HCT116 (cell line): ENCODE results near the gene GATA3. TPM values are rescaled to one million over a fixed set of nuclear protein-coding genes. Genes with fewer than 3 reads are reported as not detected.

ENCODE experiments used
- ATAC-seq: fragments of 200-7000 bp; cut with Tn5 transposase; 2 replicates; pipeline ENCODE4 v1.9.1; 2020; ENCODE audit warnings: mild to moderate bottlenecking, moderate library complexity
- BruUV-seq: library from RNA; stranded (reverse); fragments of 400-500 nt; replicated peaks from 2 replicates; lab custom pipeline; 2021; lab: Mats Ljungman, UMichigan
- CTCF ChIA-PET: fragments of 300-600 bp; sonication (Branson Sonifier 250); formaldehyde crosslinking; loops from one replicate; lab custom pipeline; 2021; ENCODE audit warnings: antibody characterized with exemption; lab: Charles Lee
- POLR2A ChIA-PET: fragments of 300-600, 350-600 bp; sonication (Branson Sonifier 250); formaldehyde crosslinking; loops from one replicate; lab custom pipeline; 2021; ENCODE audit warnings: antibody characterized with exemption; lab: Charles Lee
- RAD21 ChIA-PET, 2 experiments: fragments of 300-600 bp; sonication (Branson Sonifier 250); formaldehyde crosslinking; loops; one replicate each; lab custom pipeline; 2023; ENCODE audit warnings: low total read pairs in 2 of 2; ENCODE audit not compliant: uncharacterized antibody in 2 of 2, unreplicated experiment in 2 of 2, low non-redundant PET in 1 of 2; lab: Charles Lee
- DNase-seq: peaks from one replicate; pipeline ENCODE4 v3.0.0-alpha.2; 2010; ENCODE audit warnings: low read depth, low spot score
- H2AFZ ChIP-seq: fragments of 200-600 bp; shearing (Covaris generic), sonication (generic); 2 replicates; pipeline ENCODE4 v1.6.1; 2017; ENCODE audit warnings: low read depth, mixed run types, mixed read lengths, antibody characterized with exemption, low read length; ENCODE audit not compliant: poor library complexity, severe bottlenecking
- H3K27ac ChIP-seq: 2 replicates; pipeline ENCODE4 v1.5.1; 2012; ENCODE audit warnings: low read depth, low read length
- H3K27me3 ChIP-seq: fragments of 200-600 bp; sonication (generic); 2 replicates; pipeline ENCODE4 v1.6.1; 2016; ENCODE audit warnings: mixed run types, low read length, mixed read lengths; ENCODE audit not compliant: insufficient read depth
- H3K36me3 ChIP-seq, 2 experiments: fragments of 200-500 bp in 1 of 2; fragments of 200-600 bp in 1 of 2; sonication (Bioruptor generic) in 1 of 2; sonication (generic) in 1 of 2; 2 replicates each; pipeline versions ENCODE4 v1.5.1 to v1.6.1; 2014 to 2016; ENCODE audit warnings: low read length in 2 of 2, inconsistent platforms in 1 of 2, mixed read lengths in 1 of 2, mixed run types in 1 of 2; ENCODE audit not compliant: insufficient read depth in 2 of 2, control insufficient read depth in 1 of 2
- H3K4me1 ChIP-seq, 2 experiments: fragments of 200-600 bp in 1 of 2; sonication (generic) in 1 of 2; 2 replicates each; pipeline versions ENCODE4 v1.5.1 to v1.6.1; 2012 to 2017; ENCODE audit warnings: low read length in 2 of 2, inconsistent platforms in 1 of 2, mild to moderate bottlenecking in 1 of 2, mixed read lengths in 1 of 2, mixed run types in 1 of 2, moderate library complexity in 1 of 2; ENCODE audit not compliant: insufficient read depth in 2 of 2, control insufficient read depth in 1 of 2
- H3K4me2 ChIP-seq: fragments of 200-600 bp; sonication (generic); 2 replicates; pipeline ENCODE4 v1.6.1; 2017; ENCODE audit warnings: mixed run types, low read length, mixed read lengths
- H3K4me3 ChIP-seq, 2 experiments: fragments of 200-600 bp in 1 of 2; sonication (generic) in 1 of 2; replicated peaks in 1 of 2; 2 replicates each; pipeline ENCODE4 v1.5.1; 2011 to 2016; ENCODE audit warnings: low read length in 2 of 2, control low read depth in 1 of 2, low read depth in 1 of 2, mild to moderate bottlenecking in 1 of 2, mixed read lengths in 1 of 2, mixed run types in 1 of 2
- H3K79me2 ChIP-seq: fragments of 200-600 bp; sonication (generic); 2 replicates; pipeline ENCODE4 v1.6.1; 2017; ENCODE audit warnings: mild to moderate bottlenecking, mixed run types, low read length, moderate library complexity, mixed read lengths; ENCODE audit not compliant: insufficient read depth
- H3K9ac ChIP-seq: fragments of 200-600 bp; sonication (generic); 2 replicates; pipeline ENCODE4 v1.6.1; 2016; ENCODE audit warnings: low read length, mixed read lengths
- H3K9me2 ChIP-seq: fragments of 200-600 bp; sonication (generic), shearing (Covaris generic); 2 replicates; pipeline ENCODE4 v1.6.1; 2017; ENCODE audit warnings: mixed run types, mild to moderate bottlenecking, moderate library complexity; ENCODE audit not compliant: insufficient read depth
- H3K9me3 ChIP-seq, 2 experiments: fragments of 200-500 bp in 1 of 2; fragments of 200-600 bp in 1 of 2; sonication (Bioruptor generic) in 1 of 2; sonication (generic) in 1 of 2; 2 replicates each; pipeline ENCODE4 v1.6.1; 2014 to 2017; ENCODE audit warnings: low read length in 2 of 2, mixed read lengths in 2 of 2, inconsistent platforms in 1 of 2, low read depth in 1 of 2, mild to moderate bottlenecking in 1 of 2, mixed run types in 1 of 2, moderate library complexity in 1 of 2; ENCODE audit not compliant: control insufficient read depth in 1 of 2, insufficient read depth in 1 of 2
- H4K20me1 ChIP-seq: fragments of 200-600 bp; sonication (generic), shearing (Covaris generic); 2 replicates; pipeline ENCODE4 v1.6.1; 2017; ENCODE audit warnings: mixed run types, mild to moderate bottlenecking, moderate library complexity; ENCODE audit not compliant: insufficient read depth
- CEBPB ChIP-seq: IDR thresholded peaks from 2 replicates; pipeline ENCODE4 v1.6.1; 2012; ENCODE audit warnings: low read depth
- RAD21 ChIP-seq: IDR thresholded peaks from 2 replicates; pipeline ENCODE4 v1.6.1; 2012; ENCODE audit warnings: low read depth, mild to moderate bottlenecking
- TCF7L2 ChIP-seq: IDR thresholded peaks from 2 replicates; pipeline ENCODE4 v1.7.0; 2011; ENCODE audit warnings: borderline replicate concordance, inconsistent platforms; ENCODE audit not compliant: insufficient read depth, insufficient read length; ENCODE audit errors: extremely low read depth
- YY1 ChIP-seq: IDR thresholded peaks from 2 replicates; pipeline ENCODE4 v1.6.1; 2011; ENCODE audit warnings: low read length, low read depth, moderate library complexity, mild to moderate bottlenecking; ENCODE audit not compliant: insufficient replicate concordance; ENCODE audit errors: extremely low read depth
- ZNF274 ChIP-seq: fragments of 200-500 bp; sonication (Bioruptor generic); IDR thresholded peaks from 2 replicates; pipeline ENCODE4 v1.6.1; 2014; ENCODE audit warnings: mild to moderate bottlenecking, low read depth, low read length, inconsistent platforms
- intact Hi-C: fragments of 100-400 bp; cut with micrococcal nuclease; formaldehyde crosslinking; loops from 2 replicates; pipeline ENCODE4 v1.10.0; 2022
- total RNA-seq: library from RNA; stranded (reverse); gene quantifications from one replicate; pipeline ENCODE4 v1.2.1, GENCODE V29; 2021; ENCODE audit not compliant: unreplicated experiment
- TF ChIP-seq, protein P1 (sequence below): IDR thresholded peaks from 2 replicates; pipeline ENCODE4 v1.6.1; 2011; ENCODE audit warnings: mild to moderate bottlenecking, low read length, moderate library complexity; ENCODE audit not compliant: insufficient replicate concordance; ENCODE audit errors: extremely low read depth
- TF ChIP-seq, protein P2 (sequence below): IDR thresholded peaks from 2 replicates; pipeline ENCODE4 v1.6.1; 2012; ENCODE audit warnings: low read depth
- TF ChIP-seq, protein P3 (sequence below): IDR thresholded peaks from 2 replicates; pipeline ENCODE4 v1.6.1; 2012
- TF ChIP-seq, protein P4 (sequence below): IDR thresholded peaks from 2 replicates; pipeline ENCODE4 v1.6.1; 2012

GATA3 gene
- total RNA-seq, 1 experiment from 2014 or later, result 2.7 TPM

DNA sequence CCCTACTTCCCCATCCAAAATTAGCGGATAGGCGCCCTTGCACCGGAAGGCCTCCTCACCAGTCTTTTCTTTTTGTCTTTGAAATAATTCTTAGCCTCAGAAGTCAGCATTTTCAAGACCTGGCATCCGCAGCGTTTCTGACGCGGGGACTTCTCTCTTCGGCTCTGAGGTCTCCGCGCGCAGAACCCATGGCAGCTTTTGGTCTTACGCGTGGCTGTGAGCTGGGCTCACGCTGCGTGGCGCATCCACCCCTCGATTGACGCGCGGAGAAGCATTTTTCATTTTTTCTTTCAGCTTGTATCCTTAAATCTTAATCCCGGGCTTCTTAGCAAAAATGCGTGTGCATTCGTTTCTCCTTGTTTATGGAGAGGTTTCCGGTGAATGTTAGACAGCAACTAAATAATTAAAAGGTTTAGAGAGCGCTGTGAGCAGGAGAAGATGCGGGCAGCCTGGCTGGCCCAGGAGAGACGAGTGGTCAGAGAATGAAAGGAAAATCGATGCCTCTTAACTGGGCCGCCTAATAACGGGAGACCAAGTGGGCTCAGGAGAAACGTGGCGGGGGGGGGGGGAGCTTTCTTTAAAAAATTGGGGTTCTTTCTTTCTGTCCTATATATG is 2.0 kb upstream of the GATA3 start:
- no peak overlapping the region for H3K4me3 ChIP-seq
- H4K20me1 ChIP-seq, result no peaks in the 10 kb centered on the region
- intact Hi-C loops, result no loop called here
- ATAC-seq (no peak), DNase-seq (no peak)
- peaks cover 3 to 15% of the 10 kb centered on the region in 2 experiments; a peak in 3 of 4 replicates for H3K4me1 ChIP-seq
- ChIA-PET RAD21 (no interaction called here), POLR2A (no interaction called here), CTCF (no interaction called here)
- no peaks in the 10 kb centered on the region for H3K9me3 ChIP-seq
- H3K79me2 ChIP-seq, result no peaks in the 10 kb centered on the region
- TF ChIP-seq, protein P1, sequence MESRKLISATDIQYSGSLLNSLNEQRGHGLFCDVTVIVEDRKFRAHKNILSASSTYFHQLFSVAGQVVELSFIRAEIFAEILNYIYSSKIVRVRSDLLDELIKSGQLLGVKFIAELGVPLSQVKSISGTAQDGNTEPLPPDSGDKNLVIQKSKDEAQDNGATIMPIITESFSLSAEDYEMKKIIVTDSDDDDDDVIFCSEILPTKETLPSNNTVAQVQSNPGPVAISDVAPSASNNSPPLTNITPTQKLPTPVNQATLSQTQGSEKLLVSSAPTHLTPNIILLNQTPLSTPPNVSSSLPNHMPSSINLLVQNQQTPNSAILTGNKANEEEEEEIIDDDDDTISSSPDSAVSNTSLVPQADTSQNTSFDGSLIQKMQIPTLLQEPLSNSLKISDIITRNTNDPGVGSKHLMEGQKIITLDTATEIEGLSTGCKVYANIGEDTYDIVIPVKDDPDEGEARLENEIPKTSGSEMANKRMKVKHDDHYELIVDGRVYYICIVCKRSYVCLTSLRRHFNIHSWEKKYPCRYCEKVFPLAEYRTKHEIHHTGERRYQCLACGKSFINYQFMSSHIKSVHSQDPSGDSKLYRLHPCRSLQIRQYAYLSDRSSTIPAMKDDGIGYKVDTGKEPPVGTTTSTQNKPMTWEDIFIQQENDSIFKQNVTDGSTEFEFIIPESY, result no peak
- TF ChIP-seq RAD21 (no peak), ZNF274 (no peak), TCF7L2 (no peak), CEBPB (no peak), YY1 (no peak)
- TF ChIP-seq, protein P2, sequence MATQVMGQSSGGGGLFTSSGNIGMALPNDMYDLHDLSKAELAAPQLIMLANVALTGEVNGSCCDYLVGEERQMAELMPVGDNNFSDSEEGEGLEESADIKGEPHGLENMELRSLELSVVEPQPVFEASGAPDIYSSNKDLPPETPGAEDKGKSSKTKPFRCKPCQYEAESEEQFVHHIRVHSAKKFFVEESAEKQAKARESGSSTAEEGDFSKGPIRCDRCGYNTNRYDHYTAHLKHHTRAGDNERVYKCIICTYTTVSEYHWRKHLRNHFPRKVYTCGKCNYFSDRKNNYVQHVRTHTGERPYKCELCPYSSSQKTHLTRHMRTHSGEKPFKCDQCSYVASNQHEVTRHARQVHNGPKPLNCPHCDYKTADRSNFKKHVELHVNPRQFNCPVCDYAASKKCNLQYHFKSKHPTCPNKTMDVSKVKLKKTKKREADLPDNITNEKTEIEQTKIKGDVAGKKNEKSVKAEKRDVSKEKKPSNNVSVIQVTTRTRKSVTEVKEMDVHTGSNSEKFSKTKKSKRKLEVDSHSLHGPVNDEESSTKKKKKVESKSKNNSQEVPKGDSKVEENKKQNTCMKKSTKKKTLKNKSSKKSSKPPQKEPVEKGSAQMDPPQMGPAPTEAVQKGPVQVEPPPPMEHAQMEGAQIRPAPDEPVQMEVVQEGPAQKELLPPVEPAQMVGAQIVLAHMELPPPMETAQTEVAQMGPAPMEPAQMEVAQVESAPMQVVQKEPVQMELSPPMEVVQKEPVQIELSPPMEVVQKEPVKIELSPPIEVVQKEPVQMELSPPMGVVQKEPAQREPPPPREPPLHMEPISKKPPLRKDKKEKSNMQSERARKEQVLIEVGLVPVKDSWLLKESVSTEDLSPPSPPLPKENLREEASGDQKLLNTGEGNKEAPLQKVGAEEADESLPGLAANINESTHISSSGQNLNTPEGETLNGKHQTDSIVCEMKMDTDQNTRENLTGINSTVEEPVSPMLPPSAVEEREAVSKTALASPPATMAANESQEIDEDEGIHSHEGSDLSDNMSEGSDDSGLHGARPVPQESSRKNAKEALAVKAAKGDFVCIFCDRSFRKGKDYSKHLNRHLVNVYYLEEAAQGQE, result no peak
- TF ChIP-seq, protein P3, sequence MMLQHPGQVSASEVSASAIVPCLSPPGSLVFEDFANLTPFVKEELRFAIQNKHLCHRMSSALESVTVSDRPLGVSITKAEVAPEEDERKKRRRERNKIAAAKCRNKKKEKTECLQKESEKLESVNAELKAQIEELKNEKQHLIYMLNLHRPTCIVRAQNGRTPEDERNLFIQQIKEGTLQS, result no peak
- TF ChIP-seq, protein P4, sequence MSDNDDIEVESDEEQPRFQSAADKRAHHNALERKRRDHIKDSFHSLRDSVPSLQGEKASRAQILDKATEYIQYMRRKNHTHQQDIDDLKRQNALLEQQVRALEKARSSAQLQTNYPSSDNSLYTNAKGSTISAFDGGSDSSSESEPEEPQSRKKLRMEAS, result no peak
- no peaks in the 10 kb centered on the region for H3K9me2 ChIP-seq
- peak overlapping the region; percentile 97; the same call in 1 of the 2 replicates for H3K4me2 ChIP-seq
- H3K27ac ChIP-seq, result no peak overlapping the region
- no peaks in the 10 kb centered on the region for H3K36me3 ChIP-seq
- no TSS peak for BruUV-seq
- H3K27me3 ChIP-seq, result no peaks in the 10 kb centered on the region
- no peak overlapping the region for H3K9ac ChIP-seq
- H2AFZ ChIP-seq, result peak overlapping the region; percentile 93
